ENCODE results near the gene ZNF672.

- no peak for TF ChIP-seq EZH2 (IDR thresholded peaks at IDR 0.05; ENCODE audit: insufficient read depth, poor library complexity, severe bottlenecking)
- no peak for TF ChIP-seq EZH2phosphoT487 (IDR thresholded peaks at IDR 0.05; ENCODE audit: insufficient read depth, low read depth)
These were observed 17.9 kb upstream of the ZNF672 start for GRCh38 chr1:248820041-248820585.

Measured in GM23248 (cell line).